ENCODE measurements around the gene SYP.

DNA sequence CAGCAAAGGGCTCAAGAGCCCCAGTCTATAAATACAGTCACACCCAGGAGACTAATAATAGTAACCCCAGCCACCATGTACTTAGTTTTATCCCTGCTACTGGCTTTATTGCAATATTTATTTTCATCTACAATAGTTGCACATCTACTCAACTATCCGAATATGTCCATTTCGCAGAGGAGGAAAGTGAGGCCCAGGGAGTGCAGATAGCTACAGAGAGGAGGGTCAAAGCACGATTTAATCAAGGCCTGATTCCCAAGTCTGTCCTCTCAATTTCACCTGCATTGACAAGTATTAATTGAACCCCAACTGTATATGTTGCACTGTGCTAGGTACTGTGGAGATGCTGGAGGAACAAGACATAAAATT is 32.3 kb downstream of the SYP start:
- TF ChIP-seq, protein P1, sequence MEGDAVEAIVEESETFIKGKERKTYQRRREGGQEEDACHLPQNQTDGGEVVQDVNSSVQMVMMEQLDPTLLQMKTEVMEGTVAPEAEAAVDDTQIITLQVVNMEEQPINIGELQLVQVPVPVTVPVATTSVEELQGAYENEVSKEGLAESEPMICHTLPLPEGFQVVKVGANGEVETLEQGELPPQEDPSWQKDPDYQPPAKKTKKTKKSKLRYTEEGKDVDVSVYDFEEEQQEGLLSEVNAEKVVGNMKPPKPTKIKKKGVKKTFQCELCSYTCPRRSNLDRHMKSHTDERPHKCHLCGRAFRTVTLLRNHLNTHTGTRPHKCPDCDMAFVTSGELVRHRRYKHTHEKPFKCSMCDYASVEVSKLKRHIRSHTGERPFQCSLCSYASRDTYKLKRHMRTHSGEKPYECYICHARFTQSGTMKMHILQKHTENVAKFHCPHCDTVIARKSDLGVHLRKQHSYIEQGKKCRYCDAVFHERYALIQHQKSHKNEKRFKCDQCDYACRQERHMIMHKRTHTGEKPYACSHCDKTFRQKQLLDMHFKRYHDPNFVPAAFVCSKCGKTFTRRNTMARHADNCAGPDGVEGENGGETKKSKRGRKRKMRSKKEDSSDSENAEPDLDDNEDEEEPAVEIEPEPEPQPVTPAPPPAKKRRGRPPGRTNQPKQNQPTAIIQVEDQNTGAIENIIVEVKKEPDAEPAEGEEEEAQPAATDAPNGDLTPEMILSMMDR (IDR thresholded peaks at IDR 0.05; ENCODE audit: insufficient read depth, low read length, poor library complexity, severe bottlenecking) = no peak
- no peak for TF ChIP-seq EZH2phosphoT487 (conservative IDR thresholded peaks at IDR 0.05; ENCODE audit: low read length)

Measured in SU-DHL-6 (cell line).